SK-N-SH treated with all-trans-retinoic acid at 6 μM for 48 hours (cell line): Measurements from ENCODE around the gene SLC38A9.
"Not testable (repeated sequence)": the region's sequence is repeated elsewhere in the genome, so short reads cannot be mapped to it uniquely, and the experiment has no call there.

Source experiments
- ATAC-seq: fragments of 200-7000 bp; cut with Tn5 transposase; 3 replicates; pipeline ENCODE4 v1.9.1; 2020; ENCODE audit warnings: mild to moderate bottlenecking, moderate library complexity
- ARNTL ChIP-seq: fragments of 450-650 bp; formaldehyde crosslinking; IDR thresholded peaks from 2 replicates; pipeline ENCODE4 v1.5.0; 2020; ENCODE audit warnings: low read depth, mild to moderate bottlenecking, moderate library complexity, borderline replicate concordance
- BACH2 ChIP-seq: fragments of 250-450 bp; sonication (Bioruptor Pico); IDR thresholded peaks from 2 replicates; pipeline ENCODE4 v1.9.0; 2021; ENCODE audit warnings: mild to moderate bottlenecking, borderline replicate concordance
- CSDC2 ChIP-seq: fragments of 250-450 bp; sonication (Bioruptor Pico); IDR thresholded peaks from 2 replicates; pipeline ENCODE4 v1.5.0; 2020; ENCODE audit warnings: mild to moderate bottlenecking, moderate library complexity
- ESRRG ChIP-seq: fragments of 250-450 bp; sonication (Bioruptor Pico); IDR thresholded peaks from 2 replicates; pipeline ENCODE4 v1.6.1; 2021; ENCODE audit warnings: mild to moderate bottlenecking
- GLIS3 ChIP-seq: fragments of 250-450 bp; sonication (Bioruptor Pico); IDR thresholded peaks from 2 replicates; pipeline ENCODE4 v1.5.0; 2020; ENCODE audit warnings: mild to moderate bottlenecking, moderate library complexity
- ISL1 ChIP-seq: fragments of 250-450 bp; sonication (Bioruptor Pico); IDR thresholded peaks from 2 replicates; pipeline ENCODE4 v2.1.2; 2022; ENCODE audit warnings: mild to moderate bottlenecking, moderate library complexity
- PPARA ChIP-seq: fragments of 250-450 bp; sonication (Bioruptor Pico); IDR thresholded peaks from 2 replicates; pipeline ENCODE4 v1.5.0; 2020; ENCODE audit warnings: mild to moderate bottlenecking, borderline replicate concordance
- TCF4 ChIP-seq: fragments of 250-450 bp; sonication (Bioruptor Pico); IDR thresholded peaks from 2 replicates; pipeline ENCODE4 v1.8.0; 2021; ENCODE audit warnings: mild to moderate bottlenecking, moderate library complexity, borderline replicate concordance
- TOX ChIP-seq: fragments of 250-450 bp; sonication (Bioruptor Pico); IDR thresholded peaks from 2 replicates; pipeline ENCODE4 v1.8.0; 2021; ENCODE audit warnings: mild to moderate bottlenecking, moderate library complexity, borderline replicate concordance
- ZC3H10 ChIP-seq: fragments of 250-450 bp; sonication (Bioruptor Pico); IDR thresholded peaks from 2 replicates; pipeline ENCODE4 v1.5.1; 2021; ENCODE audit warnings: mild to moderate bottlenecking, moderate library complexity
- ZFP3 ChIP-seq: fragments of 250-450 bp; sonication (Bioruptor Pico); IDR thresholded peaks from 2 replicates; pipeline ENCODE4 v1.5.0; 2020; ENCODE audit warnings: mild to moderate bottlenecking, moderate library complexity
- ZFP30 ChIP-seq: fragments of 450-650 bp; formaldehyde crosslinking; IDR thresholded peaks from 2 replicates; pipeline ENCODE4 v1.5.0; 2022; ENCODE audit warnings: mild to moderate bottlenecking, moderate library complexity
- ZNF565 ChIP-seq: fragments of 450-650 bp; formaldehyde crosslinking; conservative IDR thresholded peaks from 2 replicates; pipeline ENCODE4 v1.5.0; 2020; ENCODE audit warnings: low read depth, mild to moderate bottlenecking, moderate library complexity
- ZNF70 ChIP-seq: fragments of 450-650 bp; formaldehyde crosslinking; IDR thresholded peaks from 2 replicates; pipeline ENCODE4 v1.5.0; 2020; ENCODE audit warnings: mild to moderate bottlenecking, moderate library complexity
- TF ChIP-seq, protein P1 (sequence below): fragments of 250-450 bp; sonication (Bioruptor Pico); IDR thresholded peaks from 2 replicates; pipeline ENCODE4 v1.5.0; 2020; ENCODE audit warnings: mild to moderate bottlenecking, moderate library complexity
- TF ChIP-seq, protein P2 (sequence below): fragments of 250-450 bp; sonication (Bioruptor Pico); IDR thresholded peaks from 2 replicates; pipeline ENCODE4 v1.5.1; 2021; ENCODE audit warnings: mild to moderate bottlenecking, moderate library complexity
- TF ChIP-seq, protein P3 (sequence below): fragments of 250-450 bp; sonication (Bioruptor Pico); IDR thresholded peaks from 2 replicates; pipeline ENCODE4 v1.8.0; 2021; ENCODE audit warnings: low read depth, mild to moderate bottlenecking, moderate library complexity, borderline replicate concordance
- TF ChIP-seq, protein P4 (sequence below): fragments of 250-450 bp; sonication (Bioruptor Pico); IDR thresholded peaks from 2 replicates; pipeline ENCODE4 v1.8.0; 2020; ENCODE audit warnings: mild to moderate bottlenecking, moderate library complexity, borderline replicate concordance

SLC38A9 gene

DNA sequence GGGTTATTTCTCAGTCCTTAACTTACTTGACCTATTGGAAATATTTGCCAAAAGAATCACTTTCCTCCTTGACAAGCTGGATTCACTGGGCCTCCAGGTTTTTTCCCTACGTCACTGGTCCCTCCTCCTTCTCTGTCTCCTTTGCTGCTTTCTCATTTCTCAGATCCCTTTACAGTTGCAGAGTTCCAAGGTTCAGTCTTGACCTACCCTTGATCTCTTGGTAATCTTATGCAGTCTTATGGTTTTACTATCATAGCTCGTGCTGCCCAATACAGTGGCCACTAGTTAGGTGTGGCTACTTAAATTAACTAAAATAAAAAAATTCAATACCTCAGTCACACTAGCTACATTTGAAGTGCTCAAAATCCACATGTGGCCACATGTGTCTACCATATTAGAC is 11.4 kb downstream of the SLC38A9 start:
- no peak for TF ChIP-seq PPARA (CRISPR knock-in tag)
- no peak for TF ChIP-seq ARNTL
- no peak for TF ChIP-seq ISL1
- TF ChIP-seq, protein P1, sequence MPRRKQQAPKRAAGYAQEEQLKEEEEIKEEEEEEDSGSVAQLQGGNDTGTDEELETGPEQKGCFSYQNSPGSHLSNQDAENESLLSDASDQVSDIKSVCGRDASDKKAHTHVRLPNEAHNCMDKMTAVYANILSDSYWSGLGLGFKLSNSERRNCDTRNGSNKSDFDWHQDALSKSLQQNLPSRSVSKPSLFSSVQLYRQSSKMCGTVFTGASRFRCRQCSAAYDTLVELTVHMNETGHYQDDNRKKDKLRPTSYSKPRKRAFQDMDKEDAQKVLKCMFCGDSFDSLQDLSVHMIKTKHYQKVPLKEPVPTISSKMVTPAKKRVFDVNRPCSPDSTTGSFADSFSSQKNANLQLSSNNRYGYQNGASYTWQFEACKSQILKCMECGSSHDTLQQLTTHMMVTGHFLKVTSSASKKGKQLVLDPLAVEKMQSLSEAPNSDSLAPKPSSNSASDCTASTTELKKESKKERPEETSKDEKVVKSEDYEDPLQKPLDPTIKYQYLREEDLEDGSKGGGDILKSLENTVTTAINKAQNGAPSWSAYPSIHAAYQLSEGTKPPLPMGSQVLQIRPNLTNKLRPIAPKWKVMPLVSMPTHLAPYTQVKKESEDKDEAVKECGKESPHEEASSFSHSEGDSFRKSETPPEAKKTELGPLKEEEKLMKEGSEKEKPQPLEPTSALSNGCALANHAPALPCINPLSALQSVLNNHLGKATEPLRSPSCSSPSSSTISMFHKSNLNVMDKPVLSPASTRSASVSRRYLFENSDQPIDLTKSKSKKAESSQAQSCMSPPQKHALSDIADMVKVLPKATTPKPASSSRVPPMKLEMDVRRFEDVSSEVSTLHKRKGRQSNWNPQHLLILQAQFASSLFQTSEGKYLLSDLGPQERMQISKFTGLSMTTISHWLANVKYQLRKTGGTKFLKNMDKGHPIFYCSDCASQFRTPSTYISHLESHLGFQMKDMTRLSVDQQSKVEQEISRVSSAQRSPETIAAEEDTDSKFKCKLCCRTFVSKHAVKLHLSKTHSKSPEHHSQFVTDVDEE (CRISPR knock-in tag) = no peak
- TF ChIP-seq, protein P2, sequence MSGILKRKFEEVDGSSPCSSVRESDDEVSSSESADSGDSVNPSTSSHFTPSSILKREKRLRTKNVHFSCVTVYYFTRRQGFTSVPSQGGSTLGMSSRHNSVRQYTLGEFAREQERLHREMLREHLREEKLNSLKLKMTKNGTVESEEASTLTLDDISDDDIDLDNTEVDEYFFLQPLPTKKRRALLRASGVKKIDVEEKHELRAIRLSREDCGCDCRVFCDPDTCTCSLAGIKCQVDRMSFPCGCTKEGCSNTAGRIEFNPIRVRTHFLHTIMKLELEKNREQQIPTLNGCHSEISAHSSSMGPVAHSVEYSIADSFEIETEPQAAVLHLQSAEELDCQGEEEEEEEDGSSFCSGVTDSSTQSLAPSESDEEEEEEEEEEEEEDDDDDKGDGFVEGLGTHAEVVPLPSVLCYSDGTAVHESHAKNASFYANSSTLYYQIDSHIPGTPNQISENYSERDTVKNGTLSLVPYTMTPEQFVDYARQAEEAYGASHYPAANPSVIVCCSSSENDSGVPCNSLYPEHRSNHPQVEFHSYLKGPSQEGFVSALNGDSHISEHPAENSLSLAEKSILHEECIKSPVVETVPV (CRISPR knock-in tag) = no peak
- no peak for TF ChIP-seq ZNF565
- TF ChIP-seq, protein P3, sequence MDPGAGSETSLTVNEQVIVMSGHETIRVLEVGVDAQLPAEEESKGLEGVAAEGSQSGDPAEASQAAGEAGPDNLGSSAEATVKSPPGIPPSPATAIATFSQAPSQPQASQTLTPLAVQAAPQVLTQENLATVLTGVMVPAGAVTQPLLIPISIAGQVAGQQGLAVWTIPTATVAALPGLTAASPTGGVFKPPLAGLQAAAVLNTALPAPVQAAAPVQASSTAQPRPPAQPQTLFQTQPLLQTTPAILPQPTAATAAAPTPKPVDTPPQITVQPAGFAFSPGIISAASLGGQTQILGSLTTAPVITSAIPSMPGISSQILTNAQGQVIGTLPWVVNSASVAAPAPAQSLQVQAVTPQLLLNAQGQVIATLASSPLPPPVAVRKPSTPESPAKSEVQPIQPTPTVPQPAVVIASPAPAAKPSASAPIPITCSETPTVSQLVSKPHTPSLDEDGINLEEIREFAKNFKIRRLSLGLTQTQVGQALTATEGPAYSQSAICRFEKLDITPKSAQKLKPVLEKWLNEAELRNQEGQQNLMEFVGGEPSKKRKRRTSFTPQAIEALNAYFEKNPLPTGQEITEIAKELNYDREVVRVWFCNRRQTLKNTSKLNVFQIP (CRISPR knock-in tag) = no peak
- TF ChIP-seq BACH2 (CRISPR knock-in tag) = no peak
- no peak for TF ChIP-seq GLIS3
- TF ChIP-seq TOX (CRISPR knock-in tag) = no peak

DNA sequence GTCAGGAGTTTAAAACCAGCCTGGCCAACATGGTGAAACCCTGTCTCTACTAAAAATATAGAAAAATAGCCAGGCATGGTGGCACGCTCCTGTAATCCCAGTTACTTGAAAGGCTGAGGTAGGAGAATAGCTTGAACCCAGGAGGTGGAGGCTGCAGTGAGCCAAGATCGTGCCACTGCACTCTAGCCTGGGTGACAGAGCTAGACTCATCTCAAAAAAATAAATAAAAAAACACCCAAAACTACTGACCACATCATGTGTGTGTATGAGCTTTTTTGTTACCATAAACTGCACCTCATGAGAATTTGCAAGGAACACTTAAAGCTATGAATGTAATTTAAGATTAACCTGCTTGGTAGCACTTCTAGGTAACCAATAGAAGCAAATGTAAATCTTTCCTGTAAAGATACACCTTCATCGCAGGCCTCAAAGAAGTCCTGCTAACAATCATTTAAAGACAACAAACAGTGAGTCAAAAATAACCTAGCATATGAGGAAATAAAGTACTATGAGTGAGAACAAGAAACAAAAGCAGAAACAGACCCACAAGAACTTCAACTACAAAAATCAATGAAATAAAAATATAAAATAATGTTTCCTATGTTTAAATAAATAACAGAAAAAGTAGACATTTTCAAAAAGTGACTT is 13.0 kb downstream of the SLC38A9 start:
- TF ChIP-seq BACH2 (CRISPR knock-in tag) (no peak), TOX (CRISPR knock-in tag) (no peak)
- ATAC-seq = no peak

More for the DNA sequence above, 11.4 kb downstream of the SLC38A9 start:
- no peak for ATAC-seq

DNA sequence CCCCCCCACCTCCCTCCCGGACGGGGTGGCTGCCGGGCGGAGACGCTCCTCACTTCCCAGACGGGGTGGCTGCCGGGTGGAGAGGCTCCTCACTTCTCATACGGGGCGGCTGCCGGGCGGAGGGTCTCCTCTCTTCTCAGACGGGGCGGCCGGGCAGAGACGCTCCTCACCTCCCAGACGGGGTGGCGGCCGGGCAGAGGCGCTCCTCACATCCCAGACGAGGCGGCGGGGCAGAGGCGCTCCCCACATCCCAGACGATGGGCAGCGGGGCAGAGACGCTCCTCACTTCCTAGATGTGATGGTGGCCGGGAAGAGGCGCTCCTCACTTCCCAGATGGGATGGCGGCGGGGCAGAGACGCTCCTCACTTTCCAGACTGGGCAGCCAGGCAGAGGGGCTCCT is 15.4 kb downstream of the SLC38A9 start:
- not testable (repeated sequence) for ATAC-seq

DNA sequence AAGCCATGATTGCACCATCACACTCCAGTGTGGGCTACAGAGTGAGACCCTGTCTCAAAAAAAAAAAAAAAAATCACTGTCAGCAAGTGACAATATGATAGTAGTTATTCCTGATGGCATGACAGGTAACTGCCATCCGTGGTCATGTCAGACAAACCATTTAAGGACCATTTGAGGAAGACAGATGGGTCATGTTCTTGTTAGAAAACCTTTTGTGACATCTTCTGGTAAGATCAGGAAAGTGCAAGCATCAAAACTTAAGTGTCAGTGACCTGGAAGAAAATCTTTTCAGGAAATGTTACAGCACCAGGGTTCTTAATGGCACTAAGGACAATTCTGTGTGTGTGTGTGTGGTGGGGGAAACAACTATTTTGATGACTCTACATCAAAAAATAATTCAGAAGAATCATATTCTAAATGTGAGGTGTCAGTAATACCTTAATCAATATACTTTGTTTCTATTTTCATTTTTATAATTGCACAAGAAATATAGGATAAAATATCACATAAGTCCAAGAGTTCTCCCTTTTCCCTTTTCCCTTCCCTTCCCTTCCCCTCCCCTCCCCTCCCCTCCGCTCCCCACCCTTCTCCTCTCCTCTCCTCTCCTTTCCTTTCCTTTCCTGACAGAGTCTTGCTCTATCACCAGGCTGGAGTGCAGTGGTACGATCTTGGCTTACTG is 17.8 kb downstream of the SLC38A9 start:
- ATAC-seq = peak; percentile 64
- TF ChIP-seq GLIS3 = no peak
- no peak for TF ChIP-seq ZFP30 (CRISPR knock-in tag)
- TF ChIP-seq, protein P2 (CRISPR knock-in tag) = no peak
- TF ChIP-seq ZFP3 (CRISPR knock-in tag) = no peak
- no peak for TF ChIP-seq TOX (CRISPR knock-in tag)
- TF ChIP-seq, protein P1 (CRISPR knock-in tag) = no peak
- no peak for TF ChIP-seq ZNF70 (CRISPR knock-in tag)
- no peak for TF ChIP-seq ZNF565

DNA sequence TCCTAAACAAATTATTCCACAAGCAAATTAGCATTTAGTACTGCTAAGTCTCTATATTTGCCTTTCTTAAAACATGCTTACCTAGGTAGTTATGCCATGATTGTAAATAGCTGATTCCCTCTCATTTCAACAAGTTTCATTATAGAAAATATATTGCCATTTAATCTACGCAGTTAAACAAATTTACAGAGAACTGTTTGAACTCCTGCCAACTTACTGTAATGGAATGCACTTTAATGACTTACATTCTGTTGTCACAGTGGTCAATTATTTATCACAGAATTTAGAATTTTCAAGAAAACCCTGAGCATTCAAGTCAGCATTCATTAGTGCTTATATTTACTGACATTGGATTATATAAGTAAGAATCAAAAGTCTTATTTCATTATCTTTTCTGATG is 19.6 kb downstream of the SLC38A9 start:
- ATAC-seq = no peak
- TF ChIP-seq, protein P2 (CRISPR knock-in tag) = no peak
- TF ChIP-seq ZNF70 (CRISPR knock-in tag) (no peak), CSDC2 (no peak), BACH2 (CRISPR knock-in tag) (no peak), ZFP30 (CRISPR knock-in tag) (no peak), TCF4 (CRISPR knock-in tag) (no peak), ZC3H10 (CRISPR knock-in tag) (no peak), ESRRG (CRISPR knock-in tag) (no peak), TOX (CRISPR knock-in tag) (no peak), GLIS3 (no peak), ZNF565 (no peak)
- TF ChIP-seq, protein P4, sequence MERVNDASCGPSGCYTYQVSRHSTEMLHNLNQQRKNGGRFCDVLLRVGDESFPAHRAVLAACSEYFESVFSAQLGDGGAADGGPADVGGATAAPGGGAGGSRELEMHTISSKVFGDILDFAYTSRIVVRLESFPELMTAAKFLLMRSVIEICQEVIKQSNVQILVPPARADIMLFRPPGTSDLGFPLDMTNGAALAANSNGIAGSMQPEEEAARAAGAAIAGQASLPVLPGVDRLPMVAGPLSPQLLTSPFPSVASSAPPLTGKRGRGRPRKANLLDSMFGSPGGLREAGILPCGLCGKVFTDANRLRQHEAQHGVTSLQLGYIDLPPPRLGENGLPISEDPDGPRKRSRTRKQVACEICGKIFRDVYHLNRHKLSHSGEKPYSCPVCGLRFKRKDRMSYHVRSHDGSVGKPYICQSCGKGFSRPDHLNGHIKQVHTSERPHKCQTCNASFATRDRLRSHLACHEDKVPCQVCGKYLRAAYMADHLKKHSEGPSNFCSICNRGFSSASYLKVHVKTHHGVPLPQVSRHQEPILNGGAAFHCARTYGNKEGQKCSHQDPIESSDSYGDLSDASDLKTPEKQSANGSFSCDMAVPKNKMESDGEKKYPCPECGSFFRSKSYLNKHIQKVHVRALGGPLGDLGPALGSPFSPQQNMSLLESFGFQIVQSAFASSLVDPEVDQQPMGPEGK = no peak
